ENCODE results near the gene MRPL45.
"Not testable (repeated sequence)": the region's sequence is repeated elsewhere in the genome, so short reads cannot be mapped to it uniquely, and the experiment has no call there.

Gene MRPL45

DNA sequence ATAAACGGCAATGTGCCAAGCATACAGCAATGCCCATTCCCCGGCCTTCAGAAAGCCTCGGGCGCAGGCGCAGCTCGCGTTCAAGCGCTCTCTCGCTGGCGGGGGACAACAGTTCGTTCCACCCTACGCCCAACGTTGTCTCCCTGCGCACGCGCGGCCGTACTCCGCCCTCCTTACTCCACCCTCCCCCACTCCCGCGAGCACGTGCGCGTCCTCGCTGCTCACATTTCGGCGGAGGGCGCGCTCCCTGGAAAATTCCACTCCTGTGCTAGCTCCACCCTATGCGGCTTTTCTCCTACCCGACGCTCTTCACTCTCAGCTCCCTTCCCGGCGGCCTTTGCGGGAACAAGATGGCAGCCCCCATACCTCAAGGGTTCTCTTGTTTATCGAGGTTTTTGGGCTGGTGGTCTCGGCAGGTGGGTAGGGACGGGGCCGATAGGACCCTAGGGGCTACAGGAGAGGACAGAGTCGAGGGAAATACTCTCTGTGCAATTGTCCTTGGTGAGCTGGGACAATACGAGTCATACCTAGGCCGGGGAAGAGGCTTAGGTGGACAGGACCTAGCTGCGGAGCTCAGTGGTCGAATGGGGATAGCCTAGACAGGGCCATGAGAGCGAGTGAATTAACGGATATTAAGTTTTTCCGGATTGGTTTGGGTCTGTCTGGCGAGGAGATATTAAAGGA, at the start of gene MRPL45:
TSS of gene MRPL45 (plus strand) at position 335 of the 684 bp plus-strand sequence. CDS start at position 351, 16 bp downstream.
- not testable (repeated sequence) for H3K27me3 ChIP-seq (ENCODE audit: insufficient read depth, low read length); H3K79me2 ChIP-seq (ENCODE audit: control insufficient read depth, insufficient read depth, low read length, unreplicated experiment); H3K4me1 ChIP-seq (ENCODE audit: control insufficient read depth, insufficient read depth, low read length, unreplicated experiment); H3K36me3 ChIP-seq (ENCODE audit: insufficient read depth, low read length)
- Histone ChIP-seq H3K27ac (ENCODE audit: low read depth, low read length) (peak within 1 kb of the TSS; percentile 24; the same call in 1 of the 2 replicates), H3K4me3 (ENCODE audit: low read depth, low read length) (peak within 1 kb of the TSS; percentile 77), H2AFZ (ENCODE audit: low read length, unreplicated experiment) (peak within 1 kb of the TSS; percentile 25)

DNA sequence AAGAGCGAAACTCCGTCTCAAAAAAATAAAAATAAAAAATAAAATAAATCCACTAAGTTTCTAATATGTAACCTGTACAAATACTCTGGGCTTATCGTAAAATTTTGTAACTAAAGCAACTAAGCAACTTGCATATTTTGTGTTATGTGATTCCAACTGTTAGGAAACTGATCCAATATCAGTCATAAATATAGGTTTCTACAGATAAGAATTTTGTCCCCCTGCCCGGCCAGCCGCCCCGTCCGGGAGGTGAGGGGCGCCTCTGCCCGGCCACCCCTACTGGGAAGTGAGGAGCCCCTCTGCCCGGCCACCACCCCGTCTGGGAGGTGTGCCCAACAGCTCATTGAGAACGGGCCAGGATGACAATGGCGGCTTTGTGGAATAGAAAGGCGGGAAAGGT, 43.8 kb upstream of the MRPL45 start:
- H3K4me3 ChIP-seq (ENCODE audit: low read depth, low read length); H2AFZ ChIP-seq (ENCODE audit: low read length, unreplicated experiment); H3K27ac ChIP-seq (ENCODE audit: low read depth, low read length); H3K36me3 ChIP-seq (ENCODE audit: insufficient read depth, low read length); H3K27me3 ChIP-seq (ENCODE audit: insufficient read depth, low read length); H3K4me1 ChIP-seq (ENCODE audit: control insufficient read depth, insufficient read depth, low read length, unreplicated experiment): not testable (repeated sequence)
- peaks cover 31% of the 10 kb centered on the region for H3K79me2 ChIP-seq (ENCODE audit: control insufficient read depth, insufficient read depth, low read length, unreplicated experiment)

DNA sequence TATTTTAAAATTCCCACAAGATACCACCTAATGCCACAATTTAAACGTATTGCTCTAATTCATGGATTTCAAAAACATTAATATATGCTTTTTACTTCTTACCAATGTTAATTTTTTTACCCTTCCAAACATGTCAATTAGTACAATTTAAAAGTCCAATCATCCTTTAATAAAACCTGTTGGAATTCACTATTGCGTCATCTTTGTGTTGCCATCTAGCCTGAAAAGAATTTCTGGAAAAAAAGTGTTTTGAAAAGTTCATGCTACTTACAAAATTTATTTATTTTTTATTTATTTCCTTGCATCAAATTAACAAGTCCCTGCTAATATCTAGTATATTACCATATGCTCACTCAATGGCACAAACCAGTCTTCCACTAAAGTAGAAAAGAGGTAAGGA, 42.6 kb upstream of the MRPL45 start:
- not testable (repeated sequence) for H3K27ac ChIP-seq (ENCODE audit: low read depth, low read length); H2AFZ ChIP-seq (ENCODE audit: low read length, unreplicated experiment); H3K4me1 ChIP-seq (ENCODE audit: control insufficient read depth, insufficient read depth, low read length, unreplicated experiment); H3K27me3 ChIP-seq (ENCODE audit: insufficient read depth, low read length); H3K36me3 ChIP-seq (ENCODE audit: insufficient read depth, low read length); H3K4me3 ChIP-seq (ENCODE audit: low read depth, low read length)
- peaks cover 31% of the 10 kb centered on the region for H3K79me2 ChIP-seq (ENCODE audit: control insufficient read depth, insufficient read depth, low read length, unreplicated experiment)

- not testable (repeated sequence) for H3K36me3 ChIP-seq (ENCODE audit: insufficient read depth, low read length); H3K27me3 ChIP-seq (ENCODE audit: insufficient read depth, low read length); H2AFZ ChIP-seq (ENCODE audit: low read length, unreplicated experiment); H3K4me1 ChIP-seq (ENCODE audit: control insufficient read depth, insufficient read depth, low read length, unreplicated experiment); H3K27ac ChIP-seq (ENCODE audit: low read depth, low read length)
- peaks cover 22% of the 10 kb centered on the region for H3K79me2 ChIP-seq (ENCODE audit: control insufficient read depth, insufficient read depth, low read length, unreplicated experiment)
- peak overlapping the region; percentile 63 for H3K4me3 ChIP-seq (ENCODE audit: low read depth, low read length)
Observed at GRCh38 chr17:38257013-38257621, 39.9 kb upstream of the MRPL45 start.

GRCh38 chr17:38265974-38266506, 30.9 kb upstream of the MRPL45 start:
- not testable (repeated sequence) for H3K27ac ChIP-seq (ENCODE audit: low read depth, low read length); H3K79me2 ChIP-seq (ENCODE audit: control insufficient read depth, insufficient read depth, low read length, unreplicated experiment); H3K27me3 ChIP-seq (ENCODE audit: insufficient read depth, low read length); H2AFZ ChIP-seq (ENCODE audit: low read length, unreplicated experiment); H3K4me1 ChIP-seq (ENCODE audit: control insufficient read depth, insufficient read depth, low read length, unreplicated experiment); H3K4me3 ChIP-seq (ENCODE audit: low read depth, low read length); H3K36me3 ChIP-seq (ENCODE audit: insufficient read depth, low read length)

DNA sequence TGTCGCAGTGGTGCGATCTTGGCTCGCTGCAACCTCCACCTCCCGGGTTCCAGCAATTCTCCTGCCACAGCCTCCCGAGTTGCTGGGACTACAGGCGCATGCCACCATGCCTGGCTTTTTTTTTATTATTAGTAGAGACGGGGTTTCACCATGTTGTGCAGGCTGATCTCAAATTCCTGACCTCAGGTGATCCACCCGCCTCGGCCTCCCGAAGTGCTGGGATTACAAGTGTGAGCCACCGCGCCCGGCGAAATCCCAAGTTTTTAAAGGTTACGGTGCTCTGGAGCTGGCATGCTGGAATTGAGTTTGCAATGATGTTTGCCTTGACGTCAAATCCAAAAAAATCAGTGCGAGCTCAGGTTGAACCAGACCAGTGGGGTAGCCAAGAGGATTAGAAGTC, 30.4 kb upstream of the MRPL45 start:
- H3K36me3 ChIP-seq (ENCODE audit: insufficient read depth, low read length); H3K27me3 ChIP-seq (ENCODE audit: insufficient read depth, low read length); H3K4me1 ChIP-seq (ENCODE audit: control insufficient read depth, insufficient read depth, low read length, unreplicated experiment); H3K79me2 ChIP-seq (ENCODE audit: control insufficient read depth, insufficient read depth, low read length, unreplicated experiment); H2AFZ ChIP-seq (ENCODE audit: low read length, unreplicated experiment); H3K4me3 ChIP-seq (ENCODE audit: low read depth, low read length); H3K27ac ChIP-seq (ENCODE audit: low read depth, low read length): not testable (repeated sequence)

GRCh38 chr17:38268138-38268537, 28.8 kb upstream of the MRPL45 start:
- not testable (repeated sequence) for H3K79me2 ChIP-seq (ENCODE audit: control insufficient read depth, insufficient read depth, low read length, unreplicated experiment); H3K36me3 ChIP-seq (ENCODE audit: insufficient read depth, low read length); H3K27me3 ChIP-seq (ENCODE audit: insufficient read depth, low read length); H3K4me3 ChIP-seq (ENCODE audit: low read depth, low read length); H3K27ac ChIP-seq (ENCODE audit: low read depth, low read length); H3K4me1 ChIP-seq (ENCODE audit: control insufficient read depth, insufficient read depth, low read length, unreplicated experiment); H2AFZ ChIP-seq (ENCODE audit: low read length, unreplicated experiment)

- not testable (repeated sequence) for H2AFZ ChIP-seq (ENCODE audit: low read length, unreplicated experiment); H3K27ac ChIP-seq (ENCODE audit: low read depth, low read length); H3K36me3 ChIP-seq (ENCODE audit: insufficient read depth, low read length); H3K4me1 ChIP-seq (ENCODE audit: control insufficient read depth, insufficient read depth, low read length, unreplicated experiment); H3K4me3 ChIP-seq (ENCODE audit: low read depth, low read length); H3K79me2 ChIP-seq (ENCODE audit: control insufficient read depth, insufficient read depth, low read length, unreplicated experiment); H3K27me3 ChIP-seq (ENCODE audit: insufficient read depth, low read length)
Observed at GRCh38 chr17:38269045-38269444, 27.9 kb upstream of the MRPL45 start.

DNA sequence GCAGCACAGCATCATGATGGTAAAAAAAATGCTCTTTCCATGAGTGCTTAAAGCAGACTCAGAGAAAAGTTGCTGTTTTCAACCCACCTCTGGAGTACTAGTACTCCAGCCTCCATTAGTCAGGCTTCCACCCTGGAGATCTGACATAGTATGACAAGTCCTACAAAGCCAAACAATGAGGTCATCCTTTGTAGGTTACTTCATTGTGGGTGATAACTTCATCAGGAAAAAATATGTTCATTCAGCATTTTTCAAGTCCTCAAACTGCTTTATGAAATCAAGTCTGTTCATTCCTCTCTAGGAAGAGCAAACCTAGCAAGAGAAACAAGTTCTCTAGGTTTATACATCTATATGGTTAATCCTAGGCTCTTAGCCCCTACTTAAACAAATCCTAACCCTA, 27.4 kb upstream of the MRPL45 start:
- not testable (repeated sequence) for H3K4me3 ChIP-seq (ENCODE audit: low read depth, low read length); H2AFZ ChIP-seq (ENCODE audit: low read length, unreplicated experiment); H3K36me3 ChIP-seq (ENCODE audit: insufficient read depth, low read length); H3K79me2 ChIP-seq (ENCODE audit: control insufficient read depth, insufficient read depth, low read length, unreplicated experiment); H3K4me1 ChIP-seq (ENCODE audit: control insufficient read depth, insufficient read depth, low read length, unreplicated experiment); H3K27me3 ChIP-seq (ENCODE audit: insufficient read depth, low read length); H3K27ac ChIP-seq (ENCODE audit: low read depth, low read length)

GRCh38 chr17:38285994-38286393, 11.0 kb upstream of the MRPL45 start:
- H3K36me3 ChIP-seq (ENCODE audit: insufficient read depth, low read length); H3K4me3 ChIP-seq (ENCODE audit: low read depth, low read length); H2AFZ ChIP-seq (ENCODE audit: low read length, unreplicated experiment); H3K4me1 ChIP-seq (ENCODE audit: control insufficient read depth, insufficient read depth, low read length, unreplicated experiment); H3K27me3 ChIP-seq (ENCODE audit: insufficient read depth, low read length); H3K79me2 ChIP-seq (ENCODE audit: control insufficient read depth, insufficient read depth, low read length, unreplicated experiment): not testable (repeated sequence)
- H3K27ac ChIP-seq (ENCODE audit: low read depth, low read length) = peak overlapping the region; percentile 68

DNA sequence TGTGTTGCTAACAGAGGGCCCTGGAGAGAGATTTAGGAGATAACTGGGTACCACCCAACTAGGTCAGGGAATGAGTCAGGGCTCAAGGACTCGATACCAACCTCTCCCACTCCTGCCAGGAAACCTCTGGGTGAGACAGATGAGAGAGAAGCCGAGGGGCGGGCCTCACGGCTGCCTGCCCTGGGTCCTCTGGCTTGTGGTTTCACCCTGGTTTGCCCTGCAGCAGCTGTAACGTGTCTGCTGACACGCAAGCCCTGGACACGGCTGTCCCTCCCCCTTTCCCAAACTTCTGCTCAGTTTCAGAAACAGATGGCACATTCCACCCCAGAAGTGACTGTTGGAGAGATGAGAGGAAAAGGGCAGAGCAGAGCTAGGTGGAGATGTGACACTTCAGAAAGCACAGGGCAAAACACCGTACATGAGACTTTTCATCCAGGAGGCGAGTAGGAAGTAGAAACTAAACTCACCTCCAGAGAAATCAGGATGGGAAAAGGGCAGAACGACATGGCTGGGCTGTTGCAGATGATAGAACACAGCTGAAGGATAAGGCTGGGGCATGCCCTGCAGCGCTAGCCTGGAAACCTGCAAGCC, 10.4 kb upstream of the MRPL45 start:
- H3K79me2 ChIP-seq (ENCODE audit: control insufficient read depth, insufficient read depth, low read length, unreplicated experiment); H2AFZ ChIP-seq (ENCODE audit: low read length, unreplicated experiment); H3K4me1 ChIP-seq (ENCODE audit: control insufficient read depth, insufficient read depth, low read length, unreplicated experiment); H3K36me3 ChIP-seq (ENCODE audit: insufficient read depth, low read length); H3K27me3 ChIP-seq (ENCODE audit: insufficient read depth, low read length): not testable (repeated sequence)
- H3K4me3 ChIP-seq (ENCODE audit: low read depth, low read length) = peak overlapping the region; percentile 54; the same call in 1 of the 2 replicates
- peak overlapping the region; percentile 68 for H3K27ac ChIP-seq (ENCODE audit: low read depth, low read length)

Measured in ACC112 (cell line).